OCI-LY7 (cell line): ENCODE measurements around the gene N4BP2.

Experiments
- EZH2phosphoT487 ChIP-seq: fragments of 200-600 bp; sonication (generic); IDR thresholded peaks from 2 replicates; pipeline ENCODE4 v1.6.1; 2018; ENCODE audit warnings: low read depth, borderline replicate concordance, mild to moderate bottlenecking, mixed run types, antibody characterized with exemption, low read length, moderate library complexity, mixed read lengths
- TF ChIP-seq, protein P1 (sequence below): fragments of 200-600 bp; sonication (generic); conservative IDR thresholded peaks from 2 replicates; pipeline ENCODE4 v1.5.1; 2014; ENCODE audit warnings: mild to moderate bottlenecking, antibody characterized with exemption, low read length, moderate library complexity, mixed read lengths

DNA sequence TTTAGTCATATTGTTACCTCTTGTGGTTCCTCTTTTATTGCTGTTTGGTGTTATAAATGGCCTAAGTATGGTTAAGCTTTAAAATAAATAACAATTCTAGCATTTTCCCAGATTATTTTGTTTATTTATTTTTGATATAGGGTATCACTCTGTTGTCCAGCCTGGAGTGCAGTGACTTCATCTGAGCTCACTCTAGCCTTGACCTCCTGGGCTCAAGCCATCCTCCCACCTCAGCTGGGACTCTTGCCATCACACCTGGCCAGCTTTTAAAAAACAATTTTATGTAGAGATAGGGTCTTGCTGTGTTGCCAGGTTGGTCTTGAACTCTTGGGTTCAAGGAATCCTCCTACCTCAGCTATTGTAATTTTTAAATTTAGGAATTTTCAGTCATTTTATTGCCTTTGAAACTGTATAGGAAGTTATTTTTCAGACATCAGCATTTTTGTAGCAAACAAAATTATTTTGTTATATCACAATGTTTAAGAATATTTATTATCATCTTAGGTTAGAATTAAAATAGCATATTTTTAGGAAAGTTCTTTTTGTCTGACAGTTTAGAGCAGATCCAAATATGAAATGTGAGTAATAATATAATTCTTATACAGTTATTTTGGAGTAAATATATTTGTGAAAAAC, 73.9 kb downstream of the N4BP2 start:
- TF ChIP-seq, protein P1, sequence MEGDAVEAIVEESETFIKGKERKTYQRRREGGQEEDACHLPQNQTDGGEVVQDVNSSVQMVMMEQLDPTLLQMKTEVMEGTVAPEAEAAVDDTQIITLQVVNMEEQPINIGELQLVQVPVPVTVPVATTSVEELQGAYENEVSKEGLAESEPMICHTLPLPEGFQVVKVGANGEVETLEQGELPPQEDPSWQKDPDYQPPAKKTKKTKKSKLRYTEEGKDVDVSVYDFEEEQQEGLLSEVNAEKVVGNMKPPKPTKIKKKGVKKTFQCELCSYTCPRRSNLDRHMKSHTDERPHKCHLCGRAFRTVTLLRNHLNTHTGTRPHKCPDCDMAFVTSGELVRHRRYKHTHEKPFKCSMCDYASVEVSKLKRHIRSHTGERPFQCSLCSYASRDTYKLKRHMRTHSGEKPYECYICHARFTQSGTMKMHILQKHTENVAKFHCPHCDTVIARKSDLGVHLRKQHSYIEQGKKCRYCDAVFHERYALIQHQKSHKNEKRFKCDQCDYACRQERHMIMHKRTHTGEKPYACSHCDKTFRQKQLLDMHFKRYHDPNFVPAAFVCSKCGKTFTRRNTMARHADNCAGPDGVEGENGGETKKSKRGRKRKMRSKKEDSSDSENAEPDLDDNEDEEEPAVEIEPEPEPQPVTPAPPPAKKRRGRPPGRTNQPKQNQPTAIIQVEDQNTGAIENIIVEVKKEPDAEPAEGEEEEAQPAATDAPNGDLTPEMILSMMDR: no peak
- no peak for TF ChIP-seq EZH2phosphoT487
